ENCODE results near the gene IKZF2. TPM values are rescaled to one million over a fixed set of nuclear protein-coding genes. Genes with fewer than 3 reads are reported as not detected.
A peak's percentile ranks its signal among the peaks of the same experiment; 100 is the strongest.

IKZF2 gene
- total RNA-seq, 1 experiment from 2014 or later, result 14.2 TPM

GRCh38 chr2:213149294-213149875 is 2.0 kb downstream of the IKZF2 start:
- Mint-ChIP-seq H3K27ac (ENCODE audit: unreplicated experiment) (peak overlapping the region; percentile 61), H3K27me3 (ENCODE audit: insufficient read depth, unreplicated experiment) (no peaks in the 10 kb centered on the region), H3K9me3 (ENCODE audit: unreplicated experiment) (no peaks in the 10 kb centered on the region), H3K4me3 (ENCODE audit: unreplicated experiment) (peak overlapping the region; percentile 97), H3K36me3 (ENCODE audit: insufficient read depth, unreplicated experiment) (no peaks in the 10 kb centered on the region), H3K4me1 (ENCODE audit: low read depth, unreplicated experiment) (peaks cover 19% of the 10 kb centered on the region)
- intact Hi-C loops (cut with micrococcal nuclease; ENCODE audit: unreplicated experiment), result no loop called here
- CTCF ChIA-PET, result interaction anchor here (0.7 to 1.1 kb wide), 3 partner anchors 28 to 373 kb away, joined by 3 to 6 read pairs (median 3); no protein-coding TSS in a partner anchor
- no peaks in the 10 kb centered on the region for H3K9me3 ChIP-seq
- no peak for DNase-seq
- no TSS peak for BruUV-seq (replicated peaks)
- TF ChIP-seq, protein P1, sequence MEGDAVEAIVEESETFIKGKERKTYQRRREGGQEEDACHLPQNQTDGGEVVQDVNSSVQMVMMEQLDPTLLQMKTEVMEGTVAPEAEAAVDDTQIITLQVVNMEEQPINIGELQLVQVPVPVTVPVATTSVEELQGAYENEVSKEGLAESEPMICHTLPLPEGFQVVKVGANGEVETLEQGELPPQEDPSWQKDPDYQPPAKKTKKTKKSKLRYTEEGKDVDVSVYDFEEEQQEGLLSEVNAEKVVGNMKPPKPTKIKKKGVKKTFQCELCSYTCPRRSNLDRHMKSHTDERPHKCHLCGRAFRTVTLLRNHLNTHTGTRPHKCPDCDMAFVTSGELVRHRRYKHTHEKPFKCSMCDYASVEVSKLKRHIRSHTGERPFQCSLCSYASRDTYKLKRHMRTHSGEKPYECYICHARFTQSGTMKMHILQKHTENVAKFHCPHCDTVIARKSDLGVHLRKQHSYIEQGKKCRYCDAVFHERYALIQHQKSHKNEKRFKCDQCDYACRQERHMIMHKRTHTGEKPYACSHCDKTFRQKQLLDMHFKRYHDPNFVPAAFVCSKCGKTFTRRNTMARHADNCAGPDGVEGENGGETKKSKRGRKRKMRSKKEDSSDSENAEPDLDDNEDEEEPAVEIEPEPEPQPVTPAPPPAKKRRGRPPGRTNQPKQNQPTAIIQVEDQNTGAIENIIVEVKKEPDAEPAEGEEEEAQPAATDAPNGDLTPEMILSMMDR (IDR thresholded peaks at IDR 0.05; ENCODE audit: insufficient read depth in 1 of 2, low read depth in 1 of 2, low read length in 1 of 2, severe bottlenecking in 1 of 2, unreplicated experiment in 1 of 2), result no peak
- H3K27me3 ChIP-seq (replicated peaks; ENCODE audit: control insufficient read depth, insufficient read depth, low read length), result no peaks in the 10 kb centered on the region
- POLR2A ChIA-PET, result no interaction called here
- H3K4me1 ChIP-seq, result 0 out of 2 replicates have a peak, but pooled peaks cover 3% of the 10 kb centered on the region
- H3K36me3 ChIP-seq (ENCODE audit: control insufficient read depth, insufficient read depth, low read length), result no peaks in the 10 kb centered on the region
- H3K4me3 ChIP-seq (ENCODE audit: low read depth, low read length), result peak overlapping the region; percentile 70

DNA sequence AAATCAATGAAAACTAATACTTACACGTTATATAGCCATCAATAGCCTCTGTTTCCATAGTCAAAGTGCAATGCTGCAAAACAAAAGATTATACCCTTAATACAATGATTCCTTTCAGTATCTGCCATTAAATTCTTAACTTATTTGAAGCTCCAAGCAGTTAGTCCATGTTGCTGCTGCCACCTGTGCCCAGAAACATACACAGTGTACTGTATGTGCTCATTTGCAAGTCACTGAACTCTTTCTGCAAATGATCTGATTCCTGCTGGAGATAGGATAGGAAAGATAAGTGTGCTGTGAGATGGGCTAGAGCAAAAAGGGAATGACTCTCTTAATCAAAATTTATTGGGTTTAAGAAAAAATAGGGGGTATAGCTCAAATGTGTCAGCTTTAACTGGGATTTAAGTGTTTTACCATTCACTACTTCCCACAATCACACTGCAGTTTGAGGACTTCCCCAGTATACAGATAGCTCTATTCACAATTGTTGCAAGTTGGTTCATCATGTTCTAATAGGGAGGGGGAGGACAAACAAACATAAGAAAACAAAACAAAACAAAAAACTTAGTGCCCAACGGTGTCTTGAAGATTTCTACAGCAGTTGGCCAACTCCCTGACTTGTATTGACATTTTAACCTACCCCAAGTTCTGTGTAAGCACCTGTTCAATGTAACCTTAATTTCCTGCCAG is 2.7 kb downstream of the IKZF2 start:
- H3K9me3 ChIP-seq, result no peaks in the 10 kb centered on the region
- H3K4me3 ChIP-seq (ENCODE audit: low read depth, low read length), result no peak overlapping the region
- ChIA-PET POLR2A (no interaction called here), CTCF (interaction anchor here (0.7 kb wide), 1 partner anchor 28 kb away, joined by 3 read pairs; no protein-coding TSS in a partner anchor)
- H3K27me3 Mint-ChIP-seq (ENCODE audit: insufficient read depth, unreplicated experiment), result no peaks in the 10 kb centered on the region
- no peak for DNase-seq
- no peaks in the 10 kb centered on the region for H3K27me3 ChIP-seq (replicated peaks; ENCODE audit: control insufficient read depth, insufficient read depth, low read length)
- H3K4me1 Mint-ChIP-seq (ENCODE audit: low read depth, unreplicated experiment), result peaks cover 19% of the 10 kb centered on the region
- intact Hi-C loops (cut with micrococcal nuclease; ENCODE audit: unreplicated experiment), result no loop called here
- no peak overlapping the region for H3K27ac Mint-ChIP-seq (ENCODE audit: unreplicated experiment)
- H3K4me1 ChIP-seq, result 0 out of 2 replicates have a peak, but pooled peaks cover 3% of the 10 kb centered on the region
- no peaks in the 10 kb centered on the region for H3K36me3 Mint-ChIP-seq (ENCODE audit: insufficient read depth, unreplicated experiment)
- TF ChIP-seq, protein P1 (IDR thresholded peaks at IDR 0.05; ENCODE audit: insufficient read depth in 1 of 2, low read depth in 1 of 2, low read length in 1 of 2, severe bottlenecking in 1 of 2, unreplicated experiment in 1 of 2), result no peak
- BruUV-seq (replicated peaks), result no TSS peak
- peak overlapping the region; percentile 97 for H3K4me3 Mint-ChIP-seq (ENCODE audit: unreplicated experiment)
- H3K36me3 ChIP-seq (ENCODE audit: control insufficient read depth, insufficient read depth, low read length), result no peaks in the 10 kb centered on the region
- no peaks in the 10 kb centered on the region for H3K9me3 Mint-ChIP-seq (ENCODE audit: unreplicated experiment)

DNA sequence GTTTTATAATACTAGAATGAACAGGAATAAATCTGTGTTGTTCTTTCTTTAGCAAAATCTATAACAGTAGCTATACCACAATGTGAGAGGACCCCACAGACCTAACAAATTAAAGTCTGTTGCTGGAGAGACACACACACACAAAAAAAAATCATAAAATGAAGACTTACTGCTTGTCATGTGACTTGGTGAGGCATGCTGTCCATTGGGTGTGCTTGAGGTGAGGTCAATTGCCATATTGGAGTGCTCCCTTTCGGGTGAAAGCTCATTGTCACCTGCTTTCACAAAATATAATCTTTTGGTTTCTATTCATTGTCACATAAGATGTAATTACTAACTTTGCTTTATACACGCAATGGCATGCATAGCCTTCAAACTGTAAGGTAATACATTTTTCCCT is 3.9 kb downstream of the IKZF2 start:
- Histone ChIP-seq H3K27me3 (replicated peaks; ENCODE audit: control insufficient read depth, insufficient read depth, low read length) (no peaks in the 10 kb centered on the region), H3K36me3 (ENCODE audit: control insufficient read depth, insufficient read depth, low read length) (no peaks in the 10 kb centered on the region), H3K4me3 (ENCODE audit: low read depth, low read length) (no peak overlapping the region), H3K9me3 (no peaks in the 10 kb centered on the region), H3K4me1 (no peaks in the 10 kb centered on the region)
- ChIA-PET CTCF (no interaction called here), POLR2A (no interaction called here)
- no peaks in the 10 kb centered on the region for H3K27me3 Mint-ChIP-seq (ENCODE audit: insufficient read depth, unreplicated experiment)
- TF ChIP-seq, protein P1 (IDR thresholded peaks at IDR 0.05; ENCODE audit: insufficient read depth in 1 of 2, low read depth in 1 of 2, low read length in 1 of 2, severe bottlenecking in 1 of 2, unreplicated experiment in 1 of 2), result no peak
- peaks cover 18% of the 10 kb centered on the region for H3K4me1 Mint-ChIP-seq (ENCODE audit: low read depth, unreplicated experiment)
- H3K4me3 Mint-ChIP-seq (ENCODE audit: unreplicated experiment), result no peak overlapping the region
- no peaks in the 10 kb centered on the region for H3K36me3 Mint-ChIP-seq (ENCODE audit: insufficient read depth, unreplicated experiment)
- intact Hi-C loops (cut with micrococcal nuclease; ENCODE audit: unreplicated experiment), result no loop called here
- no peak for DNase-seq
- no peak overlapping the region for H3K27ac Mint-ChIP-seq (ENCODE audit: unreplicated experiment)
- no TSS peak for BruUV-seq (replicated peaks)
- H3K9me3 Mint-ChIP-seq (ENCODE audit: unreplicated experiment), result no peaks in the 10 kb centered on the region

Measured in Caco-2 (cell line).